NT2/D1 (cell line): ENCODE measurements around the gene KCNJ2.

ENCODE experiments used
- SUZ12 ChIP-seq: IDR thresholded peaks from 2 replicates; pipeline ENCODE4 v1.6.1; 2011; ENCODE audit not compliant: insufficient read length, insufficient read depth; ENCODE audit errors: extremely low read depth
- YY1 ChIP-seq: IDR thresholded peaks from 2 replicates; pipeline ENCODE4 v1.6.1; 2011; ENCODE audit not compliant: insufficient read length, insufficient read depth

DNA sequence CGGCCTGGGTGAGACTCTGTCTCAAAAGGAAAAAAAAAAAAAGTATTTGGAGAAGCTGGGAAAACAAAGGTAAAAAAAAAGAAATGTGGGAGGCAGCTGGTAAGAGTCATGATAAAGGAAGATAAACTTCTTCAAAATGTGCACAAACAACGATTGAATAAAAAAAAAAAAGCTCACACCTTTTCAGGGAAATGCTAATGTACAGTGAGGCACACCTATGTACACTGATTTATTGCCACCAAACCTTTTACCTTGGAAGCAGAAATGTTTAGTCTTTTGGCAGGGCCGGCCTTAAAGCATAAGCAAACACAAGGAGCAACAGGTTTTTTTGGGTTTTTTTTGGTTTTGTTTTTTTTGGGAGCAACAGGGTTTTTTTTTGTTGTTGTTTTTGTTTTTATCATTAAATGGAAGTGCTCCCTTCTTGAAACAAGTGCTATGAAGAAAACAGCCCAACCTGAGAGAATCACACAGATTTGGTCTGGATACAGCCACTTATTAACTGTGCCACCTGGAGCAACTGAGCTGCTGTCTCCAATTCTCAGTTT, 29.8 kb upstream of the KCNJ2 start:
- TF ChIP-seq SUZ12, result no peak
- no peak for TF ChIP-seq YY1
